ENCODE data around the gene DOCK8. TPM values are rescaled to one million over a fixed set of nuclear protein-coding genes. Genes with fewer than 3 reads are reported as not detected.

Gene DOCK8
- total and polyA plus RNA-seq, 2 of the 13 experiments (the other 11 are each of a cell fraction or from before 2014, with no cell fraction given): 0.28 to 0.38 TPM

- TF ChIP-seq MTF2 (CRISPR knock-in tag; IDR thresholded peaks at IDR 0.05; ENCODE audit: borderline replicate concordance) (no peak), CENPT (CRISPR knock-in tag; IDR thresholded peaks at IDR 0.05; ENCODE audit: low read depth) (no peak), HOMEZ (CRISPR knock-in tag; IDR thresholded peaks at IDR 0.05; ENCODE audit: low read depth) (no peak), AHDC1 (CRISPR knock-in tag; IDR thresholded peaks at IDR 0.05; ENCODE audit: borderline replicate concordance) (no peak), SETDB1 (CRISPR knock-in tag; IDR thresholded peaks at IDR 0.05; ENCODE audit: borderline replicate concordance) (no peak), CSRNP2 (CRISPR knock-in tag; conservative IDR thresholded peaks at IDR 0.05; ENCODE audit: low read depth) (no peak), MIER2 (CRISPR knock-in tag; IDR thresholded peaks at IDR 0.05) (no peak)
These were observed 262.5 kb downstream of the DOCK8 start (continued) for GRCh38 chr9:477193-477592.
